Body of pancreas (tissue), 4 donors: ENCODE measurements around the gene ERC2. TPM values are rescaled to one million over a fixed set of nuclear protein-coding genes. Genes with fewer than 3 reads are reported as not detected.

Experiments
- ATAC-seq: fragments of 150-250 bp; one replicate; pipeline ENCODE4 v1.9.1; 2016
- DNase-seq, 4 donors: peaks; one replicate each; pipeline ENCODE4 v3.0.0-alpha.2; 2019
- H3K27ac ChIP-seq, 4 donors: fragments of 200-600 bp; sonication (generic); 1 replicate in 3 of 4; 2 replicates in 1 of 4; pipeline versions ENCODE4 v1.5.1 to v1.6.1; 2016 to 2019; ENCODE audit warnings: mild to moderate bottlenecking in 1 of 4, mixed read lengths in 1 of 4, moderate library complexity in 1 of 4
- H3K27me3 ChIP-seq, 2 donors: fragments of 200-600 bp; sonication (generic); one replicate each; pipeline ENCODE4 v1.6.0; 2016; ENCODE audit warnings: mild to moderate bottlenecking in 1 of 2
- H3K36me3 ChIP-seq, 2 donors: fragments of 200-600 bp; sonication (generic); replicated peaks in 1 of 2; 2 replicates each; pipeline ENCODE4 v1.5.1; 2016; ENCODE audit warnings: low read depth in 2 of 2; ENCODE audit not compliant: insufficient read depth in 1 of 2
- H3K4me1 ChIP-seq: fragments of 200-600 bp; sonication (generic); one replicate; pipeline ENCODE4 v1.6.0; 2016
- H3K4me3 ChIP-seq, 2 donors: fragments of 200-600 bp; sonication (generic); 1 replicate in 1 of 2; 2 replicates in 1 of 2; pipeline ENCODE4 v1.5.1; 2016 to 2019
- H3K9me3 ChIP-seq, 3 donors: fragments of 200-600 bp; sonication (generic); 1 replicate in 2 of 3; 2 replicates in 1 of 3; pipeline ENCODE4 v1.5.1; 2016
- CTCF ChIP-seq, 7 experiments: fragments of 450-650 bp in 4 of 7; fragments of 200-600 bp in 3 of 7; sonication (generic) in 3 of 7; IDR thresholded peaks; one replicate each; pipeline ENCODE4 v1.5.1; 2016 to 2019; ENCODE audit warnings: antibody characterized with exemption in 7 of 7
- POLR2A ChIP-seq, 3 donors: fragments of 450-650 bp; IDR thresholded peaks; one replicate each; pipeline ENCODE4 v1.6.1; 2016; ENCODE audit warnings: antibody characterized with exemption in 3 of 3, mild to moderate bottlenecking in 2 of 3
- WGBS, 2 donors: methylation state at CpG; one replicate each; pipeline ENCODE4 v1.1.5; 2017; 5-methylcytosine and 5-hydroxymethylcytosine counted together
- intact Hi-C: fragments of 100-400 bp; cut with DNase I; formaldehyde crosslinking; loops from one replicate; pipeline ENCODE4 v1.15.1; 2023
- total RNA-seq, 2 donors: library from RNA; depleted of rRNA; stranded (reverse); fragments of >200 nt; gene quantifications; one replicate each; pipeline ENCODE4 v1.1.0, GENCODE V29; 2016

Gene ERC2
- total RNA-seq, 2 donors from 2014 or later, result 4.0 to 4.7 TPM

- H3K9me3 ChIP-seq, result no peaks in the 10 kb centered on the region
- no peak overlapping the region for H3K27ac ChIP-seq
- intact Hi-C loops, result no loop called here
- no peak overlapping the region for H3K4me3 ChIP-seq
- DNase-seq, result no peak
- H3K27me3 ChIP-seq, result no peaks in the 10 kb centered on the region
- no peak for ATAC-seq
- no peaks in the 10 kb centered on the region for H3K36me3 ChIP-seq
- TF ChIP-seq CTCF (IDR thresholded peaks at IDR 0.05), result no peak
- H3K4me1 ChIP-seq, result no peaks in the 10 kb centered on the region
Measured at GRCh38 chr3:56200251-56200650, 268.0 kb downstream of the ERC2 start.

GRCh38 chr3:56197991-56198390, 270.3 kb downstream of the ERC2 start:
- no peaks in the 10 kb centered on the region for H3K27me3 ChIP-seq
- ATAC-seq (no peak), DNase-seq (no peak)
- no peaks in the 10 kb centered on the region for H3K4me1 ChIP-seq
- no peak overlapping the region for H3K4me3 ChIP-seq
- no peak overlapping the region for H3K27ac ChIP-seq
- no peaks in the 10 kb centered on the region for H3K9me3 ChIP-seq
- TF ChIP-seq POLR2A (IDR thresholded peaks at IDR 0.05) (no peak), CTCF (IDR thresholded peaks at IDR 0.05) (no peak)
- intact Hi-C loops, result no loop called here
- no peaks in the 10 kb centered on the region for H3K36me3 ChIP-seq

- H3K36me3 ChIP-seq, result no peaks in the 10 kb centered on the region
- H3K9me3 ChIP-seq, result no peaks in the 10 kb centered on the region
- WGBS, 2 donors, result 64 to 67% methylated on average over 3 of the region's 3 CpGs
- H3K27ac ChIP-seq, result no peak overlapping the region
- ATAC-seq (peak; percentile 38), DNase-seq (no peak)
- no peak overlapping the region for H3K4me3 ChIP-seq
- intact Hi-C loops, result no loop called here
- H3K27me3 ChIP-seq, result no peaks in the 10 kb centered on the region
- TF ChIP-seq POLR2A (IDR thresholded peaks at IDR 0.05), result no peak
- no peak for TF ChIP-seq CTCF (IDR thresholded peaks at IDR 0.05)
- H3K4me1 ChIP-seq, result no peaks in the 10 kb centered on the region
Measured at GRCh38 chr3:56197259-56197965, 270.9 kb downstream of the ERC2 start.

- Histone ChIP-seq H3K4me1 (no peaks in the 10 kb centered on the region), H3K9me3 (no peaks in the 10 kb centered on the region), H3K36me3 (no peaks in the 10 kb centered on the region), H3K4me3 (no peak overlapping the region), H3K27me3 (no peaks in the 10 kb centered on the region), H3K27ac (no peak overlapping the region)
- intact Hi-C loops, result no loop called here
- no peak for DNase-seq
- ATAC-seq, result no peak
- no peak for TF ChIP-seq CTCF (IDR thresholded peaks at IDR 0.05)
- no peak for TF ChIP-seq POLR2A (IDR thresholded peaks at IDR 0.05)
- 55 to 77% methylated on average over 3 of the region's 3 CpGs for WGBS, 2 donors
Measured at GRCh38 chr3:56196700-56197099, 271.6 kb downstream of the ERC2 start.

- Histone ChIP-seq H3K27ac (no peak overlapping the region), H3K27me3 (no peaks in the 10 kb centered on the region), H3K9me3 (no peaks in the 10 kb centered on the region), H3K36me3 (no peaks in the 10 kb centered on the region), H3K4me3 (no peak overlapping the region), H3K4me1 (no peaks in the 10 kb centered on the region)
- WGBS, 2 donors, result 82 to 85% methylated on average over 3 of the region's 3 CpGs
- DNase-seq, result no peak
- no peak for ATAC-seq
- intact Hi-C loops, result no loop called here
- TF ChIP-seq CTCF (IDR thresholded peaks at IDR 0.05), result no peak
- no peak for TF ChIP-seq POLR2A (IDR thresholded peaks at IDR 0.05)
Measured at GRCh38 chr3:56193519-56193918, 274.7 kb downstream of the ERC2 start.
